GM12873 (cell line): ENCODE data around the gene CUBN.

Source experiments
- TF ChIP-seq, protein P1 (sequence below): IDR thresholded peaks from 2 replicates; pipeline ENCODE4 v1.5.1; 2012; ENCODE audit warnings: low read depth, mild to moderate bottlenecking, moderate library complexity, low read length, control low read depth; ENCODE audit not compliant: insufficient read depth; ENCODE audit errors: missing control alignments

The CUBN gene

GRCh38 chr10:17129741-17130140 is at the start of gene CUBN:
CUBN (minus strand) TSS chr10:17129811; CDS start chr10:17129765, 46 bp downstream.
- TF ChIP-seq, protein P1, sequence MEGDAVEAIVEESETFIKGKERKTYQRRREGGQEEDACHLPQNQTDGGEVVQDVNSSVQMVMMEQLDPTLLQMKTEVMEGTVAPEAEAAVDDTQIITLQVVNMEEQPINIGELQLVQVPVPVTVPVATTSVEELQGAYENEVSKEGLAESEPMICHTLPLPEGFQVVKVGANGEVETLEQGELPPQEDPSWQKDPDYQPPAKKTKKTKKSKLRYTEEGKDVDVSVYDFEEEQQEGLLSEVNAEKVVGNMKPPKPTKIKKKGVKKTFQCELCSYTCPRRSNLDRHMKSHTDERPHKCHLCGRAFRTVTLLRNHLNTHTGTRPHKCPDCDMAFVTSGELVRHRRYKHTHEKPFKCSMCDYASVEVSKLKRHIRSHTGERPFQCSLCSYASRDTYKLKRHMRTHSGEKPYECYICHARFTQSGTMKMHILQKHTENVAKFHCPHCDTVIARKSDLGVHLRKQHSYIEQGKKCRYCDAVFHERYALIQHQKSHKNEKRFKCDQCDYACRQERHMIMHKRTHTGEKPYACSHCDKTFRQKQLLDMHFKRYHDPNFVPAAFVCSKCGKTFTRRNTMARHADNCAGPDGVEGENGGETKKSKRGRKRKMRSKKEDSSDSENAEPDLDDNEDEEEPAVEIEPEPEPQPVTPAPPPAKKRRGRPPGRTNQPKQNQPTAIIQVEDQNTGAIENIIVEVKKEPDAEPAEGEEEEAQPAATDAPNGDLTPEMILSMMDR: no peak

- TF ChIP-seq, protein P1: no peak
Observed at GRCh38 chr10:17179002-17179401, 49.4 kb upstream of the CUBN start.

- TF ChIP-seq, protein P1: no peak
Observed at GRCh38 chr10:17178006-17178405, 48.4 kb upstream of the CUBN start.

DNA sequence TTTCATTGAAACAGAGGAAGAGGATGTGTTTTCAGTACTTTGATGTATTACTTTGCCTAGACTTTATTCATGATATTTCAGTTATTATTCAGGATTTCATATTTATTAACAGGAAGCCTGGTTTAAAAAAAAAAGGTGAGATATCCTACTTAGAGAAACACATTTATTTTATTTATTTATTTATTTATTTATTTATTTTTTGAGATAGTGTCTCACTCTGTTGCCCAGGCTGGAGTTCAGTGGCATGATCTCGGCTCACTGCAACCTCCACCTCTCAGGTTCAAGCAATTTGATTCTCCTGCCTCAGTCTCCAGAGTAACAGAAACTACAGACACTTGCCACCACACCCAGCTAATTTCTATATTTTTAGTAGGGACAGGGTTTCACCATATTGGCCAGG is 47.4 kb upstream of the CUBN start:
- TF ChIP-seq, protein P1: no peak

DNA sequence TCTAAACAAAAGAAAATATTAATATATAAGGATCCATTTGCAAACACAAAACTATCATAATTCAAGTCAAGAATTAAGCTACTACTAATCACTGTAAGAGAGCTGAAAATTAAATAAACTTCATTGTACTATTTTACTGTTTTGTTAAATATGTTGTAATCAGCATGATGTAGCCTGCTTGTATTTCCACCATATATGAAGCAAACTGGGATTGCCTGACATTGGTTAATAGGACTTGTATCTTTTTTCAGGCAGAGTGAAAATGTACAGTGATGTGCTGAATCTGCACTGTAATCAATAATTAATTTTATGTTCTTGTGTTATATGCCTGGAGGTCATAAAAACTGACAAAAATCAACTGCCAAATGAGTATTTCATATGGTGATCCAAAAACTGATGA is 46.5 kb upstream of the CUBN start:
- TF ChIP-seq, protein P1: no peak

- TF ChIP-seq, protein P1: no peak
Observed at GRCh38 chr10:17175551-17175950, 45.9 kb upstream of the CUBN start.

- TF ChIP-seq, protein P1: no peak
Observed at GRCh38 chr10:17174626-17175025, 45.0 kb upstream of the CUBN start.
